Retinal pigment epithelial cell (primary cell): ENCODE measurements around the gene DNER.

Experiments used
- DNase-seq: peaks from one replicate; pipeline ENCODE4 v3.0.0-alpha.2; 2010; ENCODE audit warnings: low read depth
- H3K4me3 ChIP-seq: 2 replicates; pipeline ENCODE4 v1.5.1; 2011; ENCODE audit warnings: mild to moderate bottlenecking, low read length, control low read depth, moderate library complexity
- TF ChIP-seq, protein P1 (sequence below): conservative IDR thresholded peaks from 2 replicates; pipeline ENCODE4 v1.5.1; 2011; ENCODE audit warnings: low read depth, low read length, control low read depth, inconsistent platforms

Gene DNER

GRCh38 chr2:229371086-229371485 lies 343.3 kb downstream of the DNER start:
- no peak for DNase-seq
- H3K4me3 ChIP-seq, result no peak overlapping the region
- TF ChIP-seq, protein P1, sequence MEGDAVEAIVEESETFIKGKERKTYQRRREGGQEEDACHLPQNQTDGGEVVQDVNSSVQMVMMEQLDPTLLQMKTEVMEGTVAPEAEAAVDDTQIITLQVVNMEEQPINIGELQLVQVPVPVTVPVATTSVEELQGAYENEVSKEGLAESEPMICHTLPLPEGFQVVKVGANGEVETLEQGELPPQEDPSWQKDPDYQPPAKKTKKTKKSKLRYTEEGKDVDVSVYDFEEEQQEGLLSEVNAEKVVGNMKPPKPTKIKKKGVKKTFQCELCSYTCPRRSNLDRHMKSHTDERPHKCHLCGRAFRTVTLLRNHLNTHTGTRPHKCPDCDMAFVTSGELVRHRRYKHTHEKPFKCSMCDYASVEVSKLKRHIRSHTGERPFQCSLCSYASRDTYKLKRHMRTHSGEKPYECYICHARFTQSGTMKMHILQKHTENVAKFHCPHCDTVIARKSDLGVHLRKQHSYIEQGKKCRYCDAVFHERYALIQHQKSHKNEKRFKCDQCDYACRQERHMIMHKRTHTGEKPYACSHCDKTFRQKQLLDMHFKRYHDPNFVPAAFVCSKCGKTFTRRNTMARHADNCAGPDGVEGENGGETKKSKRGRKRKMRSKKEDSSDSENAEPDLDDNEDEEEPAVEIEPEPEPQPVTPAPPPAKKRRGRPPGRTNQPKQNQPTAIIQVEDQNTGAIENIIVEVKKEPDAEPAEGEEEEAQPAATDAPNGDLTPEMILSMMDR, result no peak

DNA sequence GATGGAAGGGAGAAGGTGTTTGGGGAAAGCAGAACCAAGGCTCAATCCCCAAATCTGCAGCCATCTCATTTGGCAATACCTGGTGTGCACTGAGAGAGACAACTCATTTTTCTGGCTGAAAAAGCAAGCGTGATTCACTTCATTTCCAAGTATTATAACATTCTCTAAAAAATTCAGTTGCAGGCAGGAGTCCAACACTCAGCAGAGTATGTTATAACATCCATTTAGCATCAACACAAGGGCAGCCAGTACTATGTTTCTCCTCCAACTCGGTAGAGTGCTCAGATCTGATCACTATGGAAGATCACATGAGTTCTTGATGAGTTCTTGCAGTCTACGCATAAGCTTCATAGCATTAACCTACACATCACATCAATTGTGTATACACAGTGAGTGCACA lies 343.8 kb downstream of the DNER start:
- no peak for DNase-seq
- TF ChIP-seq, protein P1, result no peak
- no peak overlapping the region for H3K4me3 ChIP-seq

GRCh38 chr2:229363185-229363814 lies 351.1 kb downstream of the DNER start:
- DNase-seq, result no peak
- no peak overlapping the region for H3K4me3 ChIP-seq
- TF ChIP-seq, protein P1, result no peak

GRCh38 chr2:229350883-229351282 lies 363.5 kb downstream of the DNER start:
- H3K4me3 ChIP-seq, result no peak overlapping the region
- TF ChIP-seq, protein P1, result no peak
- no peak for DNase-seq

GRCh38 chr2:229350117-229350805 lies 364.1 kb downstream of the DNER start:
- DNase-seq, result no peak
- TF ChIP-seq, protein P1, result no peak
- no peak overlapping the region for H3K4me3 ChIP-seq

DNA sequence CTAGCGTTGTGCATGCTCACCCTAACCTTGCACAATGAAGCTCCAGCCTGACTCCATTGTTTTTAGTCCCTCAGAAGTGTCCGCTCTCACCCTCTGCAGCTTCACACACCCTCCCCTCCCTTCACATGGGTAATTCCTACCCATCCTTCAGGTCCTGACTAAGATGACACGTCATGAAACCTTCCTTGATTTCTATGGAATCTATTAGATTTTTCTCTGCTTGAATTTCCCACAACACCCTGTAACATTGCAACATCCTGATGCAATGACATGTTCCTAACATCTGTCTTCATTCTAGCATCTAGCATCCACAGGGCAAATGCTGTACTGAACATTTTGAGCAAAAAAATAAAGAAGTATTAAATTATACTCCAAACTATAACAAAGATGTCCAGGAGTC lies 366.2 kb downstream of the DNER start:
- H3K4me3 ChIP-seq, result no peak overlapping the region
- DNase-seq, result no peak
- TF ChIP-seq, protein P1, result no peak
